Measurements from ENCODE around the gene SLC25A30.

DNA sequence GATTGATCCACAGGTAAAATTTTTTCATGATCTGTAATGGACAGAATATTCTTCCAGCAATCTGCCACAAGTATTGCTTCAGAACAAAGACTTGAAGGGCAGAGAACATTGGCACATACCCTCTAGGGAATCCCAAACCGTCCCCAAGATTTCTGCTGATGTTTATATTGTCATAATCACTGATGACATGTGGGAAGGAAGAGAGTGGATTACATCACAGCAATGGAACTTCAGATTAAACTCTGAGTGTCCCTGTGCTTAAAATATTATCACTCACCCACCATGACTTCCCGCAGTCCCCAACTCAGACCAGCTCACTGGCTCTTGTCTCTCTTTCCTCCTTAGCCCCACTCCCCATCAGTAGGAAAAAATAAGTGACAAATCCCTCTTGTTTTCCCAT, 68.7 kb downstream of the SLC25A30 start:
- no peak for TF ChIP-seq CTCF (IDR thresholded peaks at IDR 0.05; ENCODE audit: low read length)
- no peak for TF ChIP-seq EZH2 (IDR thresholded peaks at IDR 0.05; ENCODE audit: borderline replicate concordance, low read length)

Data from OCI-LY1 (cell line).